Measurements from ENCODE around the gene SESN1.

The SESN1 gene

GRCh38 chr6:108961077-108961476 is 133.6 kb downstream of the SESN1 start:
- TF ChIP-seq POLR2A (IDR thresholded peaks at IDR 0.05; ENCODE audit: low read depth, low read length): no peak
- no peak for TF ChIP-seq SPI1 (IDR thresholded peaks at IDR 0.05; ENCODE audit: low read depth, low read length)
- no peak for TF ChIP-seq PAX5 (IDR thresholded peaks at IDR 0.05; ENCODE audit: insufficient read depth, low read length, severe bottlenecking)
- no peak for TF ChIP-seq POLR2AphosphoS5 (IDR thresholded peaks at IDR 0.05; ENCODE audit: low read depth, low read length)
- TF ChIP-seq TAF1 (IDR thresholded peaks at IDR 0.05; ENCODE audit: low read depth, low read length): no peak
- TF ChIP-seq POU2F2 (IDR thresholded peaks at IDR 0.05; ENCODE audit: low read depth, low read length): no peak
- no peak for DNase-seq (ENCODE audit: insufficient read length, low spot score)
- FAIRE-seq: no peak

GRCh38 chr6:108960601-108961000 is 134.0 kb downstream of the SESN1 start:
- TF ChIP-seq POLR2A (IDR thresholded peaks at IDR 0.05; ENCODE audit: low read depth, low read length) (no peak), TAF1 (IDR thresholded peaks at IDR 0.05; ENCODE audit: low read depth, low read length) (no peak), SPI1 (IDR thresholded peaks at IDR 0.05; ENCODE audit: low read depth, low read length) (no peak), POLR2AphosphoS5 (IDR thresholded peaks at IDR 0.05; ENCODE audit: low read depth, low read length) (no peak), POU2F2 (IDR thresholded peaks at IDR 0.05; ENCODE audit: low read depth, low read length) (no peak)
- FAIRE-seq (no peak), DNase-seq (ENCODE audit: insufficient read length, low spot score) (no peak)

- FAIRE-seq (no peak), DNase-seq (ENCODE audit: insufficient read length, low spot score) (no peak)
- no peak for TF ChIP-seq PAX5 (IDR thresholded peaks at IDR 0.05; ENCODE audit: insufficient read depth, low read length, severe bottlenecking)
- TF ChIP-seq POLR2AphosphoS5 (IDR thresholded peaks at IDR 0.05; ENCODE audit: low read depth, low read length): no peak
- no peak for TF ChIP-seq TAF1 (IDR thresholded peaks at IDR 0.05; ENCODE audit: low read depth, low read length)
- no peak for TF ChIP-seq POU2F2 (IDR thresholded peaks at IDR 0.05; ENCODE audit: low read depth, low read length)
- no peak for TF ChIP-seq SPI1 (IDR thresholded peaks at IDR 0.05; ENCODE audit: low read depth, low read length)
- no peak for TF ChIP-seq POLR2A (IDR thresholded peaks at IDR 0.05; ENCODE audit: low read depth, low read length)
These were observed 134.6 kb downstream of the SESN1 start for GRCh38 chr6:108959972-108960582.

GRCh38 chr6:108958900-108959770 is 135.5 kb downstream of the SESN1 start:
- TF ChIP-seq POU2F2 (IDR thresholded peaks at IDR 0.05; ENCODE audit: low read depth, low read length) (no peak), PAX5 (IDR thresholded peaks at IDR 0.05; ENCODE audit: insufficient read depth, low read length, severe bottlenecking) (no peak), POLR2A (IDR thresholded peaks at IDR 0.05; ENCODE audit: low read depth, low read length) (no peak), SPI1 (IDR thresholded peaks at IDR 0.05; ENCODE audit: low read depth, low read length) (no peak), POLR2AphosphoS5 (IDR thresholded peaks at IDR 0.05; ENCODE audit: low read depth, low read length) (no peak), TAF1 (IDR thresholded peaks at IDR 0.05; ENCODE audit: low read depth, low read length) (no peak)
- no peak for FAIRE-seq
- no peak for DNase-seq (ENCODE audit: insufficient read length, low spot score)

- FAIRE-seq (no peak), DNase-seq (ENCODE audit: insufficient read length, low spot score) (no peak)
- TF ChIP-seq SPI1 (IDR thresholded peaks at IDR 0.05; ENCODE audit: low read depth, low read length): no peak
- TF ChIP-seq POLR2AphosphoS5 (IDR thresholded peaks at IDR 0.05; ENCODE audit: low read depth, low read length): no peak
- TF ChIP-seq POLR2A (IDR thresholded peaks at IDR 0.05; ENCODE audit: low read depth, low read length): no peak
- TF ChIP-seq PAX5 (IDR thresholded peaks at IDR 0.05; ENCODE audit: insufficient read depth, low read length, severe bottlenecking): no peak
- TF ChIP-seq TAF1 (IDR thresholded peaks at IDR 0.05; ENCODE audit: low read depth, low read length): no peak
- TF ChIP-seq POU2F2 (IDR thresholded peaks at IDR 0.05; ENCODE audit: low read depth, low read length): no peak
These were observed 137.4 kb downstream of the SESN1 start for GRCh38 chr6:108957221-108957620.

GRCh38 chr6:108955329-108955949 is 139.2 kb downstream of the SESN1 start:
- DNase-seq (ENCODE audit: insufficient read length, low spot score) (no peak), FAIRE-seq (no peak)
- no peak for TF ChIP-seq POU2F2 (IDR thresholded peaks at IDR 0.05; ENCODE audit: low read depth, low read length)
- TF ChIP-seq PAX5 (IDR thresholded peaks at IDR 0.05; ENCODE audit: insufficient read depth, low read length, severe bottlenecking): no peak
- no peak for TF ChIP-seq POLR2AphosphoS5 (IDR thresholded peaks at IDR 0.05; ENCODE audit: low read depth, low read length)
- no peak for TF ChIP-seq SPI1 (IDR thresholded peaks at IDR 0.05; ENCODE audit: low read depth, low read length)
- no peak for TF ChIP-seq TAF1 (IDR thresholded peaks at IDR 0.05; ENCODE audit: low read depth, low read length)
- TF ChIP-seq POLR2A (IDR thresholded peaks at IDR 0.05; ENCODE audit: low read depth, low read length): no peak

- DNase-seq (ENCODE audit: insufficient read length, low spot score): no peak
- FAIRE-seq: no peak
- TF ChIP-seq SPI1 (IDR thresholded peaks at IDR 0.05; ENCODE audit: low read depth, low read length) (no peak), POU2F2 (IDR thresholded peaks at IDR 0.05; ENCODE audit: low read depth, low read length) (no peak), POLR2A (IDR thresholded peaks at IDR 0.05; ENCODE audit: low read depth, low read length) (no peak), PAX5 (IDR thresholded peaks at IDR 0.05; ENCODE audit: insufficient read depth, low read length, severe bottlenecking) (no peak), POLR2AphosphoS5 (IDR thresholded peaks at IDR 0.05; ENCODE audit: low read depth, low read length) (no peak), TAF1 (IDR thresholded peaks at IDR 0.05; ENCODE audit: low read depth, low read length) (no peak)
These were observed 141.0 kb downstream of the SESN1 start for GRCh38 chr6:108953681-108954080.

GRCh38 chr6:108952776-108953486 is 141.7 kb downstream of the SESN1 start:
- FAIRE-seq (no peak), DNase-seq (ENCODE audit: insufficient read length, low spot score) (no peak)
- TF ChIP-seq POLR2A (IDR thresholded peaks at IDR 0.05; ENCODE audit: low read depth, low read length): no peak

All from GM12891 (cell line).